ENCODE measurements around the gene CDK11A.
"Not testable (repeated sequence)": the region's sequence is repeated elsewhere in the genome, so short reads cannot be mapped to it uniquely, and the experiment has no call there.

Gene CDK11A

DNA sequence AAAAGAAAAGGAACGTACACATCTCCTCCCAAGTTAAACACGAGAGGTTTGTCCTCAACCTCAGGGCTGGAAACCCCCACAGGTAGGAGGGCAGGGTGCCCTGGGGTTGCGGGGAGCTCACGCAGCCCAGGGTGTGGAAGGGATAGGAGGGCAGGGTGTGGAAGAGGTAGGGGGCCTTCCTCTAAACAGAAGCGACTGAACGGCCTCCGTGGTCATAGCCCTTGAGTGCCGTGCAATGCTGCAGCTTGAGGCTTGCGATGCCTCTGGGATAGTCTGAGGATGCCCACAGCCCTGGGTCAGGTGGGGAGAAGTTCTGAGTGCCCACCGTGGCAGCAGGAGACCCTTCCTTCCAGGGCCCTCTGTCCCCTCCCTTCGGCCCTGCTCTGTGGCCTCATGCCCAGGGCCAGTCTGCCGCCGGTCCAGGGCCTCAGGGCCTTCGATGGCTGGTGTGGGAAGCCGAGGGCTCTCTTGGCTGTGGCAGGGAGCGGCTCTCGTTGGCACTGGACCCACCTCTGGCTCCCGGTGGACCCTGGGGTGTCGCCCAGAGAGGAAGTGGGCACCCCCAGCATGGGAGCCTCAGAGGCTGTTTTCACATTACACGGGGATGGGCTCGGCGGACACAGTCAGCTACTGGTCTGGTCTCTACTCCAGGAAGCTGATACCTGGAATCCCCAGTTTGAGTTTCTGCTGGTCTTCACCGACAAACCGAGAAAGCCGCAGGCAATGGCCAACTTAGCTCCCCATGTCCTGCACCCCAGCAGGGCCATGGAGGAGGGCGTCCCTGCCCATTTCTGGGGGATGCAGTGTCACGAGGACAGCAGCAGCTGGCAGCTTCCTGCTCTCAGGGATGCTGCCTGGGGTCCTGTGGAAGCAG is 59.0 kb downstream of the CDK11A start:
- no peaks in the 10 kb centered on the region for H3K27me3 ChIP-seq (ENCODE audit: control insufficient read depth, insufficient read depth, low read length)
- no peak overlapping the region for H3K4me3 ChIP-seq (ENCODE audit: low read depth, low read length)
- no peaks in the 10 kb centered on the region for H3K4me1 ChIP-seq (ENCODE audit: control insufficient read depth, insufficient read depth, low read length)
- H3K9me3 ChIP-seq (ENCODE audit: control insufficient read depth, insufficient read depth, low read depth, low read length), result no peaks in the 10 kb centered on the region
- H3K9ac ChIP-seq (ENCODE audit: low read length), result no peak overlapping the region
- H3K27ac ChIP-seq (ENCODE audit: low read depth, low read length), result no peak overlapping the region
- H3K36me3 ChIP-seq (ENCODE audit: control insufficient read depth, insufficient read depth, low read length), result peaks cover 32% of the 10 kb centered on the region

- H3K27ac ChIP-seq (ENCODE audit: low read depth, low read length); H3K4me3 ChIP-seq (ENCODE audit: low read depth, low read length); H3K9ac ChIP-seq (ENCODE audit: low read length); H3K27me3 ChIP-seq (ENCODE audit: control insufficient read depth, insufficient read depth, low read length); H3K4me1 ChIP-seq (ENCODE audit: control insufficient read depth, insufficient read depth, low read length); H3K9me3 ChIP-seq (ENCODE audit: control insufficient read depth, insufficient read depth, low read depth, low read length): not testable (repeated sequence)
- peaks cover 24% of the 10 kb centered on the region for H3K36me3 ChIP-seq (ENCODE audit: control insufficient read depth, insufficient read depth, low read length)
These were observed 59.8 kb downstream of the CDK11A start for GRCh38 chr1:1664318-1664717.

DNA sequence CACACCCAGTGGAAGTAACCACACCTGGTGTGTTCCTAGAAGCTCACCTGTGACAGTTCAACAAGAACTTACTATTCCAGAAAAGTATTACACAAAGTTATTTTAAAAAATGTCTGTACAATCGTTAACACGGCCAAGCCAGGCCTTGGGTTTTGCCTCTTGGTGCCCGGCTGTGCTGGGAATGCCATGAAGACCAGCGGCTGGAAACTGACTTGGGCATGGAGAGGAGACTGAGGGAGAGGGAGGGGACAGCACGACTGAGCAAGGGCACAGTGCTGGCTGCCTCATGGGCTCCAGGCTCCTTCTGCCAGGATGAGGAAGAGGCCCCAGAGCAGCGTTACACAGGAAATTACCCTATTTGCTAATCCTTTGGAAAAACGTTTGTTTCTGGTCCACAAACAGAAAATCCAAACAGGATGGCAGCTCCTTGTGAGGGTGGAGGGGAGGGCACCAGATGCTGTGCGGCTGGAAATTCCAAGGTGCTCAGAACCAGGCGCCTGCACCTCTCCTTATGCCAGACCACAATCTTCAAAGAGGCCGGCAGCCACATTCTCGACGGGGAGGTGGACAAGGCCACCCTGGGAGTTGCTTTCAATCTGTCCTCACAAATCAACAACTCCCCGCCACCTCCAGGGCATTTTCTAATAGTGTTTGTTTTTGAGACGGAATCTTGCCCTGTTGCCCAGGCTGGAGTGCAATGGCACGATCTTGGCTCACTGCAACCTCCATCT is 61.2 kb downstream of the CDK11A start:
- not testable (repeated sequence) for H3K9me3 ChIP-seq (ENCODE audit: control insufficient read depth, insufficient read depth, low read depth, low read length); H3K27me3 ChIP-seq (ENCODE audit: control insufficient read depth, insufficient read depth, low read length); H3K27ac ChIP-seq (ENCODE audit: low read depth, low read length); H3K9ac ChIP-seq (ENCODE audit: low read length); H3K4me3 ChIP-seq (ENCODE audit: low read depth, low read length); H3K4me1 ChIP-seq (ENCODE audit: control insufficient read depth, insufficient read depth, low read length)
- H3K36me3 ChIP-seq (ENCODE audit: control insufficient read depth, insufficient read depth, low read length), result peaks cover 21% of the 10 kb centered on the region

GRCh38 chr1:1662392-1662791 is 61.8 kb downstream of the CDK11A start:
- not testable (repeated sequence) for H3K4me3 ChIP-seq (ENCODE audit: low read depth, low read length); H3K27ac ChIP-seq (ENCODE audit: low read depth, low read length); H3K27me3 ChIP-seq (ENCODE audit: control insufficient read depth, insufficient read depth, low read length); H3K9ac ChIP-seq (ENCODE audit: low read length); H3K4me1 ChIP-seq (ENCODE audit: control insufficient read depth, insufficient read depth, low read length); H3K9me3 ChIP-seq (ENCODE audit: control insufficient read depth, insufficient read depth, low read depth, low read length)
- peaks cover 19% of the 10 kb centered on the region for H3K36me3 ChIP-seq (ENCODE audit: control insufficient read depth, insufficient read depth, low read length)

DNA sequence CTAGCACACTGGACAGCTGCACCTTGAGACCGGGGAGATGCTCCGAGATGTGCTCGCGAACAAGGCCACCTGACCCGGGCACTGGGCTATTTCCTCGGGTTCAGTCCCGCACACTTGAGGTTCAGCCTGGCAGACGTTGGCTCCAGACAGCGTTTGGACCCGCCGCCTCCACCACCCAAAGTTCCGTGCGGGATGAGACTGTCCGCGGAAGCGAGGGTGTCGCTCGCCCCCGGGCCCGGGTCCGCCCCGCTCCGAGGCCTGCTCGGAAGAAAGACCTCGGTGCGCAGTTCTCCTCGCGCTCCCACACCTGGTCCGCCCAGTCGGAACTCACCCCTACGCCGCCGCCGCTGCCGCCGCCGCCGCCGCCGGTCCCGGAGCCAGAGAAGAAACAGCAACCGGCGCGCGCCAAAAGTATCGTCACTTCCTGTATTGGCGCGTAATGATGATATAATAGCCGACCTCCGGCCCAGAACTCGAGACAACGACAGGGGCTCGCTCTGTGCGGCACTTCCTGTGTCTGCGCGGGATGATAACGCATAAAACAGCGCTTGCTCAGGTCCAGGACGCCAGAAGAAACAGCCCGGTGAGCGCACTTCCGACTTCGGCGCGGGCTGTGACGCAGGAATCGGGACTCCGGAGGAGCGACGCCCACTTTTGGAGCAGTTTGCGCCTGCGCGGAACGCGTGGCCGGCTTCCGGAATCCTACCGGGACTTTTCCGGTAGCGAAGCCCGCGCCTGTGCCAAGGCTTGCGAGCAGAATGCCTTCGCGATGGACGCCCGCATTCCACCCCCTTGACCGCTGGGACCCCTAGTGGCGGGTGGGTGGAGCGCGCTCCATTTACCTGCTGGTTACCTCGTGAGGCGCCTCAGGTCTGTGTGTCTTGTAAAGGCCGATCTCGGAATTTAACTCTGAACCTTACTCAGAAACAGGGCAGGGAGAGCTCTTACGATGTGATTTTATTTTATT is 65.3 kb downstream of the CDK11A start, which contains the start of gene CDK11B:
Gene CDK11B (minus strand): TSS at position 422 of the 967 bp plus-strand sequence. CDS start 1,519 bp downstream, outside the sequence.
- H3K27ac ChIP-seq (ENCODE audit: low read depth, low read length), result peak within 1 kb of the TSS; percentile 98
- H3K4me3 ChIP-seq (ENCODE audit: low read depth, low read length), result peak within 1 kb of the TSS; percentile 93
- H3K27me3 ChIP-seq (ENCODE audit: control insufficient read depth, insufficient read depth, low read length); H3K4me1 ChIP-seq (ENCODE audit: control insufficient read depth, insufficient read depth, low read length); H3K9me3 ChIP-seq (ENCODE audit: control insufficient read depth, insufficient read depth, low read depth, low read length): not testable (repeated sequence)
- H3K9ac ChIP-seq (ENCODE audit: low read length), result peak within 1 kb of the TSS; percentile 100
- peaks cover 28% of the 10 kb centered on the region for H3K36me3 ChIP-seq (ENCODE audit: control insufficient read depth, insufficient read depth, low read length)

Measured in HUES6 (cell line).